ENCODE measurements around the gene GTPBP8. TPM values are rescaled to one million over a fixed set of nuclear protein-coding genes. Genes with fewer than 3 reads are reported as not detected.

Gene GTPBP8
- total RNA-seq, 1 experiment from 2014 or later, result 29.8 TPM

GRCh38 chr3:112995800-112996199, 5.0 kb downstream of the GTPBP8 start:
- Mint-ChIP-seq H3K27ac (no peak overlapping the region), H3K9me3 (no peaks in the 10 kb centered on the region), H3K4me1 (peaks cover 12 to 14% of the 10 kb centered on the region in 2 experiments), H3K27me3 (ENCODE audit: low read depth) (no peaks in the 10 kb centered on the region), H3K36me3 (ENCODE audit: insufficient read depth in 1 of 3, low read depth in 3 of 3) (peaks cover 4 to 28% (median 20%) of the 10 kb centered on the region in 3 experiments; a peak in 6 of 7 replicates), H3K4me3 (no peak overlapping the region)
- no peak overlapping the region for H3K4me2 ChIP-seq (ENCODE audit: insufficient read depth, insufficient read length, low read length)
- no peak for DNase-seq
- H2BK20ac ChIP-seq (ENCODE audit: low read depth, low read length, poor library complexity, severe bottlenecking), result no peak overlapping the region
- H3K79me2 ChIP-seq (ENCODE audit: insufficient read depth, low read length), result no peaks in the 10 kb centered on the region
- no peaks in the 10 kb centered on the region for H3K27me3 ChIP-seq (ENCODE audit: insufficient read depth, low read length)
- H2BK12ac ChIP-seq (ENCODE audit: insufficient read length, low read depth, low read length), result no peak overlapping the region
- TF ChIP-seq CTCF (conservative IDR thresholded peaks at IDR 0.05), result no peak
- no peak overlapping the region for H3T11ph ChIP-seq (ENCODE audit: low read length)
- no peak overlapping the region for H3K18ac ChIP-seq (ENCODE audit: insufficient read length, low read depth, low read length)
- H2AK5ac ChIP-seq (ENCODE audit: insufficient read length, low read length), result no peak overlapping the region
- no peak overlapping the region for H3K56ac ChIP-seq (ENCODE audit: insufficient read length, low read depth, low read length)
- H3K9ac ChIP-seq (ENCODE audit: extremely low read depth, insufficient read length, low read length), result no peak overlapping the region
- H3K4me1 ChIP-seq (ENCODE audit: insufficient read depth, low read length), result no peaks in the 10 kb centered on the region
- H4K20me1 ChIP-seq (ENCODE audit: control insufficient read depth, insufficient read depth, insufficient read length), result no peaks in the 10 kb centered on the region
- peaks cover 2% of the 10 kb centered on the region for H3K23me2 ChIP-seq (ENCODE audit: insufficient read length, low read depth, low read length, poor library complexity, severe bottlenecking)
- H2BK5ac ChIP-seq (ENCODE audit: insufficient read length, low read length), result no peak overlapping the region
- H4K8ac ChIP-seq (replicated peaks; ENCODE audit: insufficient read length, low read depth, low read length), result no peak overlapping the region
- H3K4ac ChIP-seq (ENCODE audit: low read depth, low read length), result no peak overlapping the region
- H3K27ac ChIP-seq (ENCODE audit: insufficient read length, low read depth, low read length), result no peak overlapping the region
- no peak overlapping the region for H3K23ac ChIP-seq (ENCODE audit: insufficient read length, low read depth, low read length)
- H4K5ac ChIP-seq (ENCODE audit: insufficient read length, low read depth, low read length), result no peak overlapping the region
- H2BK15ac ChIP-seq (ENCODE audit: low read depth, low read length), result no peak overlapping the region
- H3K14ac ChIP-seq (ENCODE audit: insufficient read depth, low read length), result no peak overlapping the region
- H4K91ac ChIP-seq (ENCODE audit: insufficient read length, low read depth, low read length), result no peak overlapping the region
- H3K79me1 ChIP-seq (ENCODE audit: insufficient read depth, low read depth, low read length, poor library complexity, severe bottlenecking), result no peaks in the 10 kb centered on the region
- no peak overlapping the region for H2BK120ac ChIP-seq (ENCODE audit: low read depth, low read length, poor library complexity, severe bottlenecking)
- WGBS (ENCODE audit: extremely low coverage, insufficient read length, low lambda C conversion rate), result no CpG with 5 or more reads among the region's 4 CpGs
- no peak overlapping the region for H2AFZ ChIP-seq (ENCODE audit: low read length)
- H3K9me3 ChIP-seq (ENCODE audit: control insufficient read depth, low read depth, low read length), result no peaks in the 10 kb centered on the region

Measured in H9 (cell line).